ENCODE results near the gene MYO5B. TPM values are rescaled to one million over a fixed set of nuclear protein-coding genes. Genes with fewer than 3 reads are reported as not detected.
"Not testable (repeated sequence)": the region's sequence is repeated elsewhere in the genome, so short reads cannot be mapped to it uniquely, and the experiment has no call there.

Gene MYO5B
- total RNA-seq, 1 donor from 2014 or later = 6.7 TPM

GRCh38 chr18:49892148-49892924 is 302.6 kb downstream of the MYO5B start:
- Histone ChIP-seq H3K9ac (no peak overlapping the region), H3K9me3 (ENCODE audit: low read depth) (no peaks in the 10 kb centered on the region), H3K79me2 (ENCODE audit: low read depth) (no peaks in the 10 kb centered on the region), H3K4me1 (peaks cover 15% of the 10 kb centered on the region), H2AFZ (replicated peaks) (no peak overlapping the region), H3K27me3 (no peaks in the 10 kb centered on the region), H3K4me2 (no peak overlapping the region), H3K36me3 (no peaks in the 10 kb centered on the region), H3K27ac (no peak overlapping the region), H3F3A (ENCODE audit: low read depth) (peaks cover 4% of the 10 kb centered on the region), H4K20me1 (ENCODE audit: low read depth) (peaks cover 6% of the 10 kb centered on the region), H3K4me3 (no peak overlapping the region)
- no peak for DNase-seq (ENCODE audit: low spot score)
- Mint-ChIP-seq H3K36me3 (no peaks in the 10 kb centered on the region), H3K4me1 (peaks cover 25% of the 10 kb centered on the region), H3K27me3 (ENCODE audit: insufficient read depth, low read depth) (peaks cover 2% of the 10 kb centered on the region), H3K9me3 (peaks cover 2% of the 10 kb centered on the region), H3K4me3 (no peak overlapping the region), H3K27ac (no peak overlapping the region)
- no peak for TF ChIP-seq CTCF (IDR thresholded peaks at IDR 0.05)
- no peak for TF ChIP-seq EZH2phosphoT487 (IDR thresholded peaks at IDR 0.05)
- no peak for TF ChIP-seq EZH2 (IDR thresholded peaks at IDR 0.05)

- Histone ChIP-seq H3K27me3 (no peaks in the 10 kb centered on the region), H3K4me2 (no peak overlapping the region), H3K9ac (no peak overlapping the region), H3K4me3 (no peak overlapping the region), H3K9me3 (ENCODE audit: low read depth) (no peaks in the 10 kb centered on the region), H3K27ac (no peak overlapping the region), H4K20me1 (ENCODE audit: low read depth) (no peaks in the 10 kb centered on the region), H3K79me2 (ENCODE audit: low read depth) (no peaks in the 10 kb centered on the region), H3F3A (ENCODE audit: low read depth) (no peaks in the 10 kb centered on the region), H2AFZ (replicated peaks) (no peak overlapping the region), H3K36me3 (no peaks in the 10 kb centered on the region), H3K4me1 (peaks cover 6% of the 10 kb centered on the region)
- Mint-ChIP-seq H3K27ac (no peak overlapping the region), H3K4me3 (no peak overlapping the region), H3K4me1 (peaks cover 17% of the 10 kb centered on the region), H3K36me3 (no peaks in the 10 kb centered on the region), H3K9me3 (peaks cover 2% of the 10 kb centered on the region), H3K27me3 (ENCODE audit: insufficient read depth, low read depth) (no peaks in the 10 kb centered on the region)
- TF ChIP-seq CTCF (IDR thresholded peaks at IDR 0.05) (no peak), EZH2phosphoT487 (IDR thresholded peaks at IDR 0.05) (no peak)
- no peak for DNase-seq (ENCODE audit: low spot score)
These were observed 304.9 kb downstream of the MYO5B start for GRCh38 chr18:49890041-49890440.

- not testable (repeated sequence) for H3K4me3 ChIP-seq; H3K27me3 ChIP-seq; H3K27me3 Mint-ChIP-seq (ENCODE audit: insufficient read depth, low read depth); H3K36me3 ChIP-seq; H3K9me3 Mint-ChIP-seq; H3K4me3 Mint-ChIP-seq; H2AFZ ChIP-seq (replicated peaks); H3K79me2 ChIP-seq (ENCODE audit: low read depth); DNase-seq (ENCODE audit: low spot score); H3K9ac ChIP-seq; H3K4me2 ChIP-seq; H3K4me1 ChIP-seq; H3K9me3 ChIP-seq (ENCODE audit: low read depth); H3K27ac ChIP-seq; H3K36me3 Mint-ChIP-seq; H3F3A ChIP-seq (ENCODE audit: low read depth); H3K27ac Mint-ChIP-seq; H4K20me1 ChIP-seq (ENCODE audit: low read depth)
- H3K4me1 Mint-ChIP-seq = peaks cover 15% of the 10 kb centered on the region
These were observed 305.4 kb downstream of the MYO5B start for GRCh38 chr18:49889552-49889951.
